PC-3 (cell line): ENCODE results near the gene PTPN21. TPM values are rescaled to one million over a fixed set of nuclear protein-coding genes. Genes with fewer than 3 reads are reported as not detected.

Experiments used
- ATAC-seq: fragments of 200-7000 bp; cut with Tn5 transposase; 2 replicates; pipeline ENCODE4 v1.9.1; 2020; ENCODE audit warnings: mild to moderate bottlenecking, moderate library complexity
- BruUV-seq: library from RNA; stranded (reverse); fragments of 400-500 nt; replicated peaks from 2 replicates; lab custom pipeline; 2021; lab: Mats Ljungman, UMichigan
- CTCF ChIA-PET: fragments of 300-600 bp; sonication (Branson Sonifier 250); formaldehyde crosslinking; loops from one replicate; lab custom pipeline; 2022; ENCODE audit warnings: antibody characterized with exemption; lab: Charles Lee
- POLR2A ChIA-PET: fragments of 300-600 bp; sonication (Branson Sonifier 250); formaldehyde crosslinking; loops from one replicate; lab custom pipeline; 2022; ENCODE audit warnings: antibody characterized with exemption; ENCODE audit not compliant: unreplicated experiment; lab: Charles Lee
- DNase-seq: peaks from one replicate; pipeline ENCODE4 v3.0.0-alpha.2; 2015
- H2AFZ ChIP-seq: fragments of 300-600 bp; sonication (generic); 2 replicates; pipeline ENCODE4 v1.6.0; 2016; ENCODE audit warnings: antibody characterized with exemption, low read length
- H3F3A ChIP-seq: fragments of 300-600 bp; sonication (generic); one replicate; pipeline ENCODE4 v1.6.0; 2017; ENCODE audit warnings: antibody characterized with exemption, low read length, control low read depth, mild to moderate bottlenecking; ENCODE audit not compliant: unreplicated experiment
- H3K27ac ChIP-seq: fragments of 300-600 bp; sonication (generic); 2 replicates; pipeline ENCODE4 v1.5.1; 2016; ENCODE audit warnings: mild to moderate bottlenecking, low read length
- H3K27me3 ChIP-seq: fragments of 300-600 bp; sonication (generic); 2 replicates; pipeline ENCODE4 v1.6.1; 2016; ENCODE audit warnings: low read length, mixed read lengths
- H3K36me3 ChIP-seq: fragments of 300-600 bp; sonication (generic); 2 replicates; pipeline ENCODE4 v1.6.1; 2016; ENCODE audit warnings: low read depth, mixed run types, low read length, mixed read lengths
- H3K4me1 ChIP-seq: fragments of 300-600 bp; sonication (generic); 2 replicates; pipeline ENCODE4 v1.5.1; 2016; ENCODE audit warnings: low read length; ENCODE audit not compliant: insufficient read depth
- H3K4me2 ChIP-seq: fragments of 300-600 bp; sonication (generic); 2 replicates; pipeline ENCODE4 v1.6.0; 2016; ENCODE audit warnings: low read length
- H3K4me3 ChIP-seq: fragments of 300-600 bp; sonication (generic); 2 replicates; pipeline ENCODE4 v1.5.1; 2016; ENCODE audit warnings: mild to moderate bottlenecking, low read length, mixed read lengths
- H3K79me2 ChIP-seq: fragments of 300-600 bp; sonication (generic); 2 replicates; pipeline ENCODE4 v1.6.1; 2017; ENCODE audit warnings: low read length, mixed read lengths
- H3K9ac ChIP-seq: fragments of 300-600 bp; sonication (generic); 2 replicates; pipeline ENCODE4 v1.6.0; 2016; ENCODE audit warnings: mild to moderate bottlenecking, low read length
- H3K9me2 ChIP-seq: fragments of 300-600 bp; sonication (generic); replicated peaks from 2 replicates; pipeline ENCODE4 v1.6.1; 2016; ENCODE audit warnings: mixed run types, low read length, mixed read lengths
- H3K9me3 ChIP-seq: fragments of 300-600 bp; sonication (generic); 2 replicates; pipeline ENCODE4 v1.6.1; 2016; ENCODE audit warnings: low read length, mixed read lengths
- H4K20me1 ChIP-seq: fragments of 300-600 bp; sonication (generic); 2 replicates; pipeline ENCODE4 v1.6.1; 2016; ENCODE audit warnings: low read length, mixed read lengths
- CTCF ChIP-seq: fragments of 300-600 bp; sonication (generic); conservative IDR thresholded peaks from 2 replicates; pipeline ENCODE4 v1.5.1; 2017; ENCODE audit warnings: antibody characterized with exemption, low read depth, mild to moderate bottlenecking, low read length
- EZH2 ChIP-seq: fragments of 300-600 bp; sonication (generic); IDR thresholded peaks from one replicate; pipeline ENCODE4 v1.6.1; 2017; ENCODE audit warnings: antibody characterized with exemption, mild to moderate bottlenecking, low read length; ENCODE audit not compliant: unreplicated experiment
- EZH2phosphoT487 ChIP-seq: fragments of 300-600 bp; sonication (generic); IDR thresholded peaks from 2 replicates; pipeline ENCODE4 v1.6.1; 2018; ENCODE audit warnings: mild to moderate bottlenecking, antibody characterized with exemption, low read length, borderline replicate concordance
- intact Hi-C: fragments of 100-400 bp; cut with micrococcal nuclease; formaldehyde crosslinking; loops from 2 replicates; pipeline ENCODE4 v1.9.0; 2023
- total RNA-seq: library from RNA; depleted of rRNA; stranded (reverse); fragments of >200 nt; gene quantifications from 2 replicates; pipeline ENCODE4 v1.2.3, GENCODE V29; 2014

The PTPN21 gene
- total RNA-seq, 1 experiment from 2014 or later: 6.3 TPM

GRCh38 chr14:88478931-88479330 lies 75.9 kb downstream of the PTPN21 start:
- Histone ChIP-seq H3K27me3 (no peaks in the 10 kb centered on the region), H3K27ac (no peak overlapping the region), H3K9me3 (no peaks in the 10 kb centered on the region), H2AFZ (no peak overlapping the region), H3K4me3 (no peak overlapping the region), H3K36me3 (0 out of 2 replicates have a peak, but pooled peaks cover 5% of the 10 kb centered on the region), H3K9ac (no peak overlapping the region), H3K9me2 (no peaks in the 10 kb centered on the region), H3K4me2 (no peak overlapping the region), H3K79me2 (no peaks in the 10 kb centered on the region), H4K20me1 (no peaks in the 10 kb centered on the region), H3K4me1 (peaks cover 12% of the 10 kb centered on the region), H3F3A (no peaks in the 10 kb centered on the region)
- ATAC-seq (no peak), DNase-seq (no peak)
- CTCF ChIA-PET: no interaction called here
- intact Hi-C loops: no loop called here
- no TSS peak for BruUV-seq
- POLR2A ChIA-PET: no interaction called here
- TF ChIP-seq CTCF (no peak), EZH2phosphoT487 (no peak), EZH2 (no peak)

- no peaks in the 10 kb centered on the region for H3K79me2 ChIP-seq
- peaks cover 12% of the 10 kb centered on the region for H3K4me1 ChIP-seq
- CTCF ChIA-PET: no interaction called here
- no peaks in the 10 kb centered on the region for H3F3A ChIP-seq
- H3K4me2 ChIP-seq: no peak overlapping the region
- H2AFZ ChIP-seq: no peak overlapping the region
- H4K20me1 ChIP-seq: no peaks in the 10 kb centered on the region
- H3K9me2 ChIP-seq: no peaks in the 10 kb centered on the region
- no peaks in the 10 kb centered on the region for H3K27me3 ChIP-seq
- ATAC-seq (no peak), DNase-seq (no peak)
- H3K27ac ChIP-seq: no peak overlapping the region
- no peak overlapping the region for H3K9ac ChIP-seq
- 0 out of 2 replicates have a peak, but pooled peaks cover 5% of the 10 kb centered on the region for H3K36me3 ChIP-seq
- H3K9me3 ChIP-seq: no peaks in the 10 kb centered on the region
- no TSS peak for BruUV-seq
- POLR2A ChIA-PET: interaction anchor here (0.7 kb wide), 1 partner anchor 432 kb away, joined by 5 read pairs; no protein-coding TSS in a partner anchor
- H3K4me3 ChIP-seq: no peak overlapping the region
- no peak for TF ChIP-seq CTCF
- intact Hi-C loops: no loop called here
Measured at GRCh38 chr14:88477513-88478250, 77.1 kb downstream of the PTPN21 start.

GRCh38 chr14:88476825-88477224 lies 78.0 kb downstream of the PTPN21 start:
- Histone ChIP-seq H3K4me1 (peaks cover 12% of the 10 kb centered on the region), H3K79me2 (no peaks in the 10 kb centered on the region), H3K9ac (no peak overlapping the region), H3K4me3 (no peak overlapping the region), H3K9me3 (no peaks in the 10 kb centered on the region), H3K27me3 (no peaks in the 10 kb centered on the region), H3K4me2 (no peak overlapping the region), H3F3A (no peaks in the 10 kb centered on the region), H3K27ac (0 out of 2 replicates have a peak overlapping the region, but pooled peaks have one; percentile 3), H2AFZ (no peak overlapping the region), H4K20me1 (no peaks in the 10 kb centered on the region), H3K9me2 (no peaks in the 10 kb centered on the region), H3K36me3 (0 out of 2 replicates have a peak, but pooled peaks cover 5% of the 10 kb centered on the region)
- DNase-seq: no peak
- ChIA-PET CTCF (interaction anchor here (0.8 kb wide), 1 partner anchor 288 kb away, joined by 4 read pairs; no protein-coding TSS in a partner anchor), POLR2A (no interaction called here)
- no peak for TF ChIP-seq EZH2
- TF ChIP-seq EZH2phosphoT487: no peak
- TF ChIP-seq CTCF: no peak
- intact Hi-C loops: no loop called here
- ATAC-seq: peak; percentile 32; the same call in 1 of the 2 replicates
- BruUV-seq: no TSS peak
